HG03064 (cell line): Measurements from ENCODE around the gene SLC66A3.

Experiments used
- ATAC-seq: cut with Tn5 transposase; IDR thresholded peaks from one replicate; pipeline ENCODE4 v1.9.1; 2021; ENCODE audit warnings: low read depth; ENCODE audit not compliant: unreplicated experiment

SLC66A3 gene

GRCh38 chr2:11133936-11134320, 21.3 kb upstream of the SLC66A3 start:
- no peak for ATAC-seq

- ATAC-seq, result no peak
Measured at GRCh38 chr2:11134349-11134748, 20.9 kb upstream of the SLC66A3 start.

GRCh38 chr2:11140492-11140891, 14.8 kb upstream of the SLC66A3 start:
- no peak for ATAC-seq

- no peak for ATAC-seq
Measured at GRCh38 chr2:11141319-11141718, 13.9 kb upstream of the SLC66A3 start.

- no peak for ATAC-seq
Measured at GRCh38 chr2:11142330-11142729, 12.9 kb upstream of the SLC66A3 start.

GRCh38 chr2:11142987-11143386, 12.3 kb upstream of the SLC66A3 start:
- ATAC-seq, result no peak

- ATAC-seq, result no peak
Measured at GRCh38 chr2:11144077-11144737, 11.1 kb upstream of the SLC66A3 start.

- no peak for ATAC-seq
Measured at GRCh38 chr2:11144738-11145079, 10.6 kb upstream of the SLC66A3 start.

- ATAC-seq, result no peak
Measured at GRCh38 chr2:11145350-11145749, 9.9 kb upstream of the SLC66A3 start.

- ATAC-seq, result no peak
Measured at GRCh38 chr2:11146076-11146475, 9.2 kb upstream of the SLC66A3 start.

GRCh38 chr2:11147263-11147662, 8.0 kb upstream of the SLC66A3 start:
- no peak for ATAC-seq

GRCh38 chr2:11152591-11152990, 2.7 kb upstream of the SLC66A3 start:
- no peak for ATAC-seq

GRCh38 chr2:11154016-11154922, 998 bp upstream of the SLC66A3 start:
- peak; percentile 20 for ATAC-seq

- ATAC-seq, result peak; percentile 52
Measured at GRCh38 chr2:11154923-11155380, 315 bp upstream of the SLC66A3 start.

- ATAC-seq, result no peak
Measured at GRCh38 chr2:11156396-11157075, 1.3 kb downstream of the SLC66A3 start.

GRCh38 chr2:11157296-11157695, 2.0 kb downstream of the SLC66A3 start:
- no peak for ATAC-seq

- no peak for ATAC-seq
Measured at GRCh38 chr2:11157731-11158130, 2.5 kb downstream of the SLC66A3 start.

GRCh38 chr2:11158916-11159573, 3.8 kb downstream of the SLC66A3 start:
- no peak for ATAC-seq

- no peak for ATAC-seq
Measured at GRCh38 chr2:11159574-11160170, 4.4 kb downstream of the SLC66A3 start.

GRCh38 chr2:11160256-11160655, 5.0 kb downstream of the SLC66A3 start:
- no peak for ATAC-seq
